OCI-M2 (cell line): ENCODE measurements around the gene ZFR.

ENCODE experiments used
- DNase-seq: peaks from one replicate; lab custom pipeline; 2025; ENCODE audit not compliant: unreplicated experiment; lab: John Stamatoyannopoulos, UW

Gene ZFR

DNA sequence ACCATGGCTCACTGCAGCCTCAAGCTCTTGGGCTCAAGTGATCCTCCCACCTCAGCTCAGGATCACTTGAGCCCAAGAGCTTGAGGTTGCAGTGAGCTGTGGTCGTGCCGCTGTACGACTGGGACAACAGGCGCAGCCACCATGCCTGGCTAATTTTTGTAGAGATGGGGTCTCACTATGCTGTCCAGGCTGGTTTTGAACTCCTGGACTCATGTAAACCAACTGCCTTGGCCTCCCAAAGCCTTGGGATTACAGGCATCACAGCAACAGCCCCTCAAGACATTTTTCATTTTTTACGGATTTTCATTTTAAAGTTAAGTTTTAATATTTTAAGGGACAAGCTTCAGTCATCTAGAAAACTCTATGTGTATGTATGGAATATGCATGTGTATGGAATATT, 78.9 kb downstream of the ZFR start:
- DNase-seq, result no peak

DNA sequence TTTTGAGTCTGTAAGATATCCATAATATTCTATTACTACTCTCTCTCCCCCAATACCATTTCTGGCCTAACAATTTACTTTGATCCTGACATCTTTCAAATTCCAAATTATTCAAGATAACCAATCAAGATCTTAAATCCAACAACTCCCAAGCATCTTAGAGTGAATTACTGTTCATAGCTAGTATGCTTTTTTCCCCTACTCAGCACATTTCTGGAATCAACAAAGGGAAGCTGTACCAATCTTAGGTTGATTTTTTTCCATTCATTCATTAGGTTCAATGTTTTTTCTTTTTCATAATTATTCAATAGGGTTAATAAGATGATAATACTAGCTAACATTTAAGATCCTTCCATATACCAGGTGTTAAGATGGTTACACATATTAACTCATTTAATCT, 81.5 kb downstream of the ZFR start:
- no peak for DNase-seq

DNA sequence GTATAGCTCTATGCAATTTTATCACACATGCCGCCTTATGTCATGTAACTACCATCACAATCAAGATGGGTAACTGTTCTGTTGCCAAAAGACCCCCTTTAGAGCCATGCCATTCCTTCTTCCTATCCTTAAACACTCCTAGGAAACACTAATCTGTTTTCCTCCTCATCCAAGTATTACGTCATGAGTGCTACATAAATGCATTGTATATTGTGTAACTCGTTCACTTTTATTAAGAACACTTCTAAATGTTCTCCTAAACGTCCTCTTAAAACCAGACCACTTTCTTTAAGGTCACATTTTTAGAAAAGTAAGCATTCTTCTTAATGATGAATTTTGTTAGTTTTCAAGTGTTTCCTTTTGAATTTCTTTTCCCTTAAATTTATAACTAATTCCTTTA, 82.0 kb downstream of the ZFR start:
- no peak for DNase-seq

DNA sequence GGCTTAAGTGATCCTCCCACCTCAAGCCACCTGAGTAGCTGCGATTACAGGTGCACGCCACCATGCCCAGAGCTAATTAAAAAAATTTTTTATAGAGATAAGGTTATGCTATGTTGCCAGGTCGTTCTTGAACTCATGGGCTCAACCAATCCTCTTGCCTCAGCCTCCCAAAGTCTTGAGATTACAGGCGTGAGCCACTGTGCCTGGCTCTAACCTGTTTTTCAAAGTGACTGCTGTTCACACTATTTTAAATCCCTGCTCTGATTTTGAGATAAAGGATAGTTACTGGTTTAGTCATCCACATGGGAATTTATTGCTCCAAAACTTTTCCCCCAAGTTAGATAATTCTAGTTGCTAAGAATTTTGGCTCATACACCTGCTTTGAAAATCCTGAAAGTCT, 83.6 kb downstream of the ZFR start:
- DNase-seq, result no peak

DNA sequence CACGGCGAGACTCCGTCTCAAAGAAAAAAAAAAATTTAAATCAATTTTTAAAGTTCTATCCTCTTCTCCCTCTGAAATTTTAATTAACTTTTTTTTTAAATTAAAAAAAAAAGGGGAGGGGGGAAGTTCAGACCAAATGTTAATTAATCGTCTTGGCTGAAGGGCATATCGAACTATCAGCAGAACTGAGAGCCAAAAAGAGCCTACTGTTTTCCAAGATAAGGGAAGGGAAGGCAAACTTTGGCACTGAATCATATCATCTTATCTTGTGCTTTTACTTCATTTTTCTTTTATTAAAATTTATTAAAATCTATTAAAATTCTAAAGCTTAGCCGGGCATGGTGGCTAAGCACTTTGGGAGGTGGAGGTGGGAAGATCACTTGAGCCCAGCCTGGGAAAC, 85.9 kb downstream of the ZFR start:
- no peak for DNase-seq

DNA sequence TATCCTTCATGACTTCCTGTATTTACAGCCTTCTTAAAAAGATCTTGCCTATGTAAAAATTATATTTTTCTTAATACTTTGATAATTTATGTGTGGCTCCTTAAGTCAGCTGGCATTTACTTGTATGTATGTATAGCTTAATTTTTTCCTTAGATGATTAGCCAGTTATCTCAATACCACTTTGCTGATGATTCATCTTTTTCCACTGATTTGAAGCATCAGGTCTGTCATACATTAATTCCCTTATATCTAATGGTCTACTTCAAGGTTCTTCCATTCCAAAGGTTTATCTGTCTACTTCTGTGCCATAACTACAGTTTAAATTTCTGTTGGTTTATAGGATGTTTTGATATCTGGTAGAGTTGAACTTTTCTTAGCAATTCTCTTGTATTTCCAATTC, 86.9 kb downstream of the ZFR start:
- no peak for DNase-seq

DNA sequence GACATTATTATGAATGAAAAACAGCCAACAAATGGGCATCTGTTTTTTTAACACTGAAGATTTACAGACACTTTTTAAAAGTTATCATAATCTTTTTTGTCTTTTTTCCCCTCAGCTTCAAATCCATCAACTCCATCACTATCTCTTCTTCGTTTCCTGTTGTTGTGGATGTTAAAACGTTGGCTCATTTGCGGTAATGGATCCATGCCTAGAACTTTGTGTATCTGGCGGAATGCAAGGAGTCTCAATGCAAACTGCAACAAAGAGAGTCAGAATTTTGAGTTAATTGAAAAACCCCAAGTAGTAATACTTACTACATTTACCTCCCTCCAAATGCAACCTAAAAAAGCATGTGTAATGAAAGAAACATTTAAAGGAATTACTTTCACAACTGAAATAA, 88.9 kb downstream of the ZFR start:
- no peak for DNase-seq

DNA sequence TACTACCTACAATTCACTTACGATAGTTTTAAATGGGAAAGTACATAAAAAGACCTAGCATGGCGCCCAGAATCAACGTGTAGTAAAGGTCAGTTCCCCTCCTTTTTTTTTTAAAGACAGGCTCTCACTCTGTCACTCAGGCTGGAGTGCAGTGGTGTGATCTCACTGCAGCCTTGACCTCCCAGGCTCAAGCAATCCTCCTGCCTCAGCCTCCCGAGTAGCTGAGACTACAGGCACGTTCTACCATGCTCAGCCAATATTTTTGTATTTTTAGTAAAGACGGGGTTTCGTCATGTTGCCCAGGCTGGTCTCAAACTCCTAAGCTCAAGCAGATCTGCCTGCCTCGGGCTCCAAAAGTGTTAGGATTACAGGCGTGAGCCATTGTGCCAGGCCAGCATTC, 91.1 kb downstream of the ZFR start:
- DNase-seq, result no peak

DNA sequence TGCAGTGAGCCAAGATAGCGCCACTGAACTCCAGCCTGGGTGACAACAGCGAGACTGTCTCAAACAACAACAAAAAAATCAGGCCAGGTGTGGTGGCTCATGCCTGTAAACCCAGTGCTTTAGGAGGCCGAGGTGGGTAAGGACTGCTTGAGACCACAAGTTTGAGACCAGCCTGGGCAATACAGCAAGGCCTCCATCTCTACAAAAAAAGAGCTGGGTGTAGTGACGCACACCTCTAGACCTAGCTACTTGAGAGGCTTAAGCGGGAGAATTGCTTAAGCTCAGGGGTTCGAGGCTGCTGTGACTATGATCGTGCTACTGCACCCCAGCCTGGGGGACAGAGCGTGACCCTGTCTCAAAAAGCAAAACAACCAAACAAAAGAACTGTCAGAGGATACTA, 91.9 kb downstream of the ZFR start:
- DNase-seq, result no peak

DNA sequence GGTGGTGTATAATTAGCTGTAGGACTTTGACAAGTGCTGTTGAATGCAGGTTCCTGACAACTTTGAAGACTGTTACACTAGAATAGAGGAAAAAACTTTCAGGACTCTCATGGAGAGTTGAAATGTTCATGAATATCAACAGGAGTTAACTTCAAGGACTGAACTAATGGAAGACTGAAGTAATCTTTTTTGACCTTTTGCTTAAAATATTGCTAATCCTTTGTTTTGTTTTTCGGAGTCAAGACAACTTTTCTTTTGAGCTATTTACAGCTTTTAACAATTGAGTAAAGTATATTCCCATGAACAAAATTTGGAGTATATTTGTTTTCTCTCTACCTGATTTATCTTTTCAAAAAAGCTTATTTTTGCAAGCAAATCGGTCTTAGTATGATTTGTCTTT, 97.7 kb downstream of the ZFR start:
- DNase-seq, result no peak

DNA sequence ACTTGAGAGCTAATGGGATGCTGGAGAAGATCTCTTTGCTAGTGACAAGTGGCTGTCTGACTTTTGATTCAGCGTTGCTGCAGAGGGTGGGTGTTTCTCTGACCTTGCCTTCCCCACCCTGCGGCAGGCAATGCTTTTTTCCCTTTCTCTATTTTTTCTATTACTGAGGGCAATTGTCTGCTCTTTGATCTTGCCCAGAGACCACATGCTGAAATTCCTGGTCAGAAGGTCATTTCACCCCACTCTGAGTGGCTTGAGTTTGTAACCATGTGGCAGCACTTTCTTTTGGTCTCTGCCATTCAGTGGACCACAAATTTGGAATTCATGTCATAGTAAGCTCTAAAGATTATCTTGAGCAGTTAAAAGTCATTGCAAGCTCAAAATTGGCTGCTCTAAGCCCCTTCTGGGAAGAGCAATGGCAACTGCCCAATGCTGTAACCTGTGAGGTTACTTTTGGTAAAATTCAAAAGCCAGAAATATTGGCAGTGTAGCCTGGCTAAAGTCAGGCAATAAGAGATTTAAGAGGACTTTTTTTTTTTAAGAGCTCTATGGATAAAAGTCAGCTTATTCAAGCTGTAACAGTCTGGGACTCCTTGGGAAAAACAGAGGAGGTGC, 101.4 kb downstream of the ZFR start:
- DNase-seq, result no peak

DNA sequence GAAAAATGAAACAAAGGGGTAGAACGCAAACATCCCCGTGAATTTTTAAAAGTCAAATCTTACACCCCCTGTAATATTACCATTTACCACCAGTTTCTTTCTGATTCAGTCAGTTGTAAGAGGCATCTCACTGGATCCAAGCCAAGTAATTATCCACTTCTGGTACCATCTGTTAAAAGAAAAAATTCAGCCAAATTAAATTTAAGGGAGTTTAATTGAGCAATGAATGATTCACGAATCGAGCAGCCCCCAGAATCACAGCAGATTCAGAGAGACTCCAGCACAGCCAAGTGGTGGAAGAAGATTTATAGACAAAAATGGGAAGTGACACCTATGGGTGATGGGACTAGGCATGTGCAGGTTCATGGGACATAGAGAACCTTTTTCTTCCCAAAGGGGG, 101.9 kb downstream of the ZFR start:
- DNase-seq, result no peak

DNA sequence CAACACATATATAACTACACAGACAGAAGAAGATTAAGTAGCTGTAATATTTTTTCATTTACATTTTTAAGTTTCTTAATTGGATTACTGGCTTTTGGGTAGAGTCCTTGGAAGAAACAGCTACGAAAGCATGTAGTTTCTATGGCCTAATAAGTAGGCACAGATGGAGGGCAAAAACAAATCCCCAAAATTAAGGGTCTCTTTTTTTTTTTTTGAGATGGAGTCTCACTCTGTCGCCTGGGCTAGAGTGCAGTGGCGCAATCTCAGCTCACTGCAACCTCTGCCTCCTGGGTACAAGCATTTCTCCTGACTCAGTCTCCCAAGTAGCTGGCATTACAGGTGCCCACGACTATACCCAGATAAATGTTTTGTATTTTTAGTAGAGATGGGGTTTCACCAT, 104.7 kb downstream of the ZFR start:
- no peak for DNase-seq

DNA sequence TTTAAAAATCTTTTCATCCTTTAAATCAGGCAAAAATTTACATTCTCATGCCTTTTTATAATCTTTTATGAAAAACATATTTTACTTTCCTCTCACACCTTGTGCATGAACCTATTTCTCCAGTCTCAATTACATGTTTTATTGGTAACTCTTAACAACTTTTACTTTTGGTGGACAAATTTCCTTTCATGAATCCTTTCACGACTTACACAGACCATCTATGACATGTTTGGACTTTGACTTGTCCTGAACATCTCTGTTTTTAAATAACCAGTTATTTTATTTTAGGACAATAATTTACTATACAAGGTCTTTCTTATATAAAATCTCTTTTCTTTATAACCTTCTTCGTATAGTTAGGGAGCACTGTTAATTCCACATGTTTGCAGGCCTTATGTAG, 105.3 kb downstream of the ZFR start:
- DNase-seq, result no peak

DNA sequence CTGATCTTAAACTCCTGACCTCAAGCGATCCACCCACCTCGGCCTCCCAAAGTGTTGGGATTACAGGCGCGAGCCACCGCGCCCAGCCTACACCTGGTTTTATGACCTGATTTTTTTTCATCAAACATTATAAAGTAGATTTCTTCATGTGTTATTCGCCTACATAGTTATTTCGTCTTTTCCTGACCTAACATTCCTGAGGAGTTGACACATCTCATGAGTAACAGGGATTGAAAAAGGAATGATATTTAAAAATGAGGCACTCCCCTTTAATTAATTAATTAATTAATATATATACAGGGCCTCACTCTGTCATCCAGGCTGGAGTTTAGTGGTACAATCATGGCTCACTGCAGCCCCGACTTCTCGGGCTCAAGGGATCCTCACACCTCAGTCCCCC, 111.6 kb downstream of the ZFR start:
- DNase-seq, result no peak

DNA sequence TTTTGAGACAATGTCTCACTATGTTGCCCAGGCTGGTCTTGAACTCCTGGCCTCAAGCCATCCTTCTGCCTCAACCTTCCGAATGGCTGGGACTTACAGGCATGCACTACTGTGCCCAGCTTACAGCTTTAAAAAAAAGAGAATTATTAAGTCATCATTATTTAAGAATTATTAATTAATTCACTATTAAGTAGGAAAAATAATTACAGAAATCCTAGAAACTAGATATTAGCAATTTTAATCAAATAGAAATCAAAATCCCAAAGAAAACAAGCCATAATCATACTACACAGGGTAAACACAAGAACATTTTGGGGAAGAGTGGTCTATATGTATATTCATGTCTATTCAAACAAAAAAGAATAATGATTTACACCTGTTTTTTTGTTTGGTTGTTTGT, 112.2 kb downstream of the ZFR start:
- no peak for DNase-seq

DNA sequence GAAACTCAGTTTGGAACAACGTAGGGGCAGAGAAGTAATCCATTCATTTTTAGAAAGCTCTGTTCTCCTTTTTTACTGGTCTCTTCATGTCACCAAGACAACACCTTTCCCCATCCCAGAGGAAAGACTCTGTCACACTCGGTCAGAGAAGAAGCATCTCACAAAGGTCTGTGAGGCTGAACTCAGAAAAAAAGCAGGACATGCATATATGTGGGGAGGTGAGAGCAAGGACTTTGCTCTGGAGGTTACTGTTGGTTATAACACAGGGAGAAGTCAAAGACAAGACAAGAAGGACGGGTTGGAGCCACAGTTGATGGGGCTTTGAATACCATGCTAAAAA, 112.6 kb downstream of the ZFR start:
- no peak for DNase-seq

DNA sequence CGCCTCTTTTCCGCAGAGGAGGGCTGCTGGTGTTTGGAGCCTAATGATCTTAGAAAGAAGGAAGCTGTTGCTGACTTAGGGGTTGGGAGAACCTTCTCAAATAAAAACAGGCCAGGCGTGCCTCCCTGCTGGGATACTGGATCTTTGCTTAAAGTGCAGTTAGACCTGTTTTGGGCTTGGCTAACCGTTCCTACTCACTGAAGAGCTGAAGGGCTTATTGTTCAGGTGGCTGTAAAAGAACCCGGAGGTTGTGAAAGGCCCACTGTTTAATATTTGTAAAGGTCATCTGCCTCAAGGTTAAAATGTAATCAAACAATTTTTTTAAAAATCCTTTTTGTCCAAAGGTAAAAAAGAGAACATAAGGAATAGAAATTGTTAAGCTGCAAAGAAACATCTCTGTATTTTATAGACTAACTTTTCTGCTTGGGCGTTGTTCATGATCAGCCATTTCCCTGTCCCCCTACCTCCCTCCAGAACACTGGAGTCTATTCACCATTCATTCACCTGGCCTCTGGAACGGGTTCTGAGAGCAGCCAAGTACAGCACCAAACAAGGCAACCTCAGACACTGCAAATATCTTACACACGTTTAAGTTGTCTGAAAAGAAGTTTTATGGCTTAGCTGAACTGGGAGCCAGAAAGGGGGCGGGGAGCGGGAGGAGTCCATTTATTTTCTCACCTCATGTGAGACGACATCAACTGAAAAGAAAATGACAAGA, 113.2 kb downstream of the ZFR start:
- no peak for DNase-seq

DNA sequence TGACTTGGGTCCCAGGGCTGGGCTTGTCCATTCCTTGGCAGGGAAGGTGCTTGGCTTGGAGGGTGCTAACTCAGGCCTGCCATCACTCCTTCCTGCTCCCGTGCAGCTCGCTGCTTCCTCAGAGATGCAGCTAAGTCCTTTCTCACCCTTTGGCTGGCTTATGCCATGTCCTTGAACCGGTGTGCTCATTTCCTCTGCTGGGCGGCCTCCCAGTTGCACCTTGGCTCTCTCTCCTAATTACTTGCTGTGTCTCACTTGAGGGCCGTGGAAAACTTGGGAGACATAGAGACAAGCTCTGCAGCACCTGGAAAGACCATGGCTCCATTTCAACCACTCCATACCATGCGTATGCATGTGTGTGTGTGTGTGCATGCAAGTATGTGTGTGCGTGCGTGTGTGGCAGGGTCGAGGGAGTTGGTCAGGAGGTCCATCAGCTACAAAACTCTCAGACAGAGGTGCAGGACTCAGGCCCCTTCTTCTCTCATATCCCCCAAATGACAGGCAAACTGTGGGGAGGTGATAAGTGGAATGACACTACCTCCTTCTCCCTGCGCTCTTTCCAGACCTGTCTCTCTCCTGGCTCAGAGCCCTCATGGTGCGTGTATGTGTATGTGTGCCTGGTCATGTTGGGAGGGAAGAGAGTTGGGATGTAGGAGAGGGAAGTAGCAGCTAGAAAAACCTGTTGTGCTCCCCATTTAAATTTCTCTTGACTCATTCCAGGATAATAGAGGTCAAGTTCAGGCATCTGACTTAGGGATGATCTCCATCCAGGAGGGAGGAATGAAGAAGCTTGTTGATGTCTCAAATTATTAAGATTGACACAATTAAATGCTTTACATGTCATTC, 114.2 kb downstream of the ZFR start:
- no peak for DNase-seq

DNA sequence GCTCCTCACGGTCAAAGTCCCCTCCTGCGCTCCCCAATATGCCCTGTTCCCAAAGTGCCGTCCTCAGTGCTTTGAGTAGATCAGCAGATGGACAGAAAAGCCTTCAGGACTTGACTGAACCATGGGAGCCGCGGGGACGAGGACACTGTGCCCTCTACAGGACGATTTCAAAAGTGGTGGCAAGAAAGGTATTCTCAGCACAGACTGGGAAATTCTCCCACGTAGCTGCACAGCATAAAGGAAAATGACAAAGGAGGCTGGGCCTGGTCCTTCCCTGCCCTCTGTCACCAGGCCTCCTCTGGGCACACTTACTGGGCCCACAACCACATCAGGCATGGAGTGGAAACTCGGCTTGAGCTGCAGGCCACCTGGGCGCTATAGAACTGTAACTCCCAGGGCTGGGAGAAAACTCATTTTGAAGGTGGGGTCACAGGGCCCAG, 115.1 kb downstream of the ZFR start:
- DNase-seq, result no peak

DNA sequence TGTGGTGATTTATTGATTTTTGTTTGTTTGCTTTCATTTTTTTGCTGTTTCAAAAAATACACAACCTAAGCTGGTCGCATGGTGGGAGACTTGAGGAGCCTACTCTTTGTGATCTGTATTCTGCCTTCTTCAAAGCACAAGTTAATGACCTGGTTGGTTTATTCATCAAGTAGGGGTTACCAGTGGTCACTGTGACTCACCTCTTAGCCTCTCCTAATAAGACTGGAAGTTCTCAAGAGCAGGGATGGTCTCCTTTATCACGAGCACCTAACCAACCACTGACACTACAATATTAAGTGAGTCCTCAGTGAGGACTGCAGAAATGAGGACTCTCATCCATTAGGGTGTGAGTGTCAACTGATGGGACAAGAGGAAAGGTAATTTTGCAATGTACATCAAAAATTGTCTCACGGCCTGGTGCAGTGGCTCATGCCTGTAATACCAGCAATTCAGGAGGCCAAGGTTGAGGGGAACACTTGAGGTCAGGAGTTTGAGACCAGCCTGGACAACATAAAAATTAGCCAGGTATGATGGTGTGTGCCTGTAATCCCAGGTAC, 118.2 kb downstream of the ZFR start:
- no peak for DNase-seq

DNA sequence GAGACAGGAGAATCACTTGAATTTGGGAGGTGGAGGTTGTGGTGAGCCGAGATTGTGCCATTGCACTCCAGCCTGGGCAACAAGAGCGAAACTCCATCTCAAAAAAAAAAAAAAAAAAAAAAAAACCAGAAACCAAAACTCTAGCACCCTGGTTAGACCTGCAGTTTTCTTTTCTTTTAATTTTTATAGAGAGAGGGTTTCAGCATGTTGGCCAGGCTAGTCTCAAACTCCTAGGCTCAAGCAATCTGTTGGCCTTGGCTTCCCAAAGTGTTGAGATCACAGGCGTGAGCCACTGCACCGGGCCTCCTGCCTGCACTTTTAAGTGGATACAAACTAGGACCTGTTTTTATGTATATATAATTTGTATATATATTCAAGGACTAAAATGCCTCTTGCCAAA, 118.9 kb downstream of the ZFR start:
- DNase-seq, result no peak
